PC-3 (cell line): Measurements from ENCODE around the gene DMTF1. TPM values are rescaled to one million over a fixed set of nuclear protein-coding genes. Genes with fewer than 3 reads are reported as not detected.

ENCODE experiments used
- ATAC-seq: fragments of 200-7000 bp; cut with Tn5 transposase; 2 replicates; pipeline ENCODE4 v1.9.1; 2020; ENCODE audit warnings: mild to moderate bottlenecking, moderate library complexity
- BruUV-seq: library from RNA; stranded (reverse); fragments of 400-500 nt; replicated peaks from 2 replicates; lab custom pipeline; 2021; lab: Mats Ljungman, UMichigan
- CTCF ChIA-PET: fragments of 300-600 bp; sonication (Branson Sonifier 250); formaldehyde crosslinking; loops from one replicate; lab custom pipeline; 2022; ENCODE audit warnings: antibody characterized with exemption; lab: Charles Lee
- POLR2A ChIA-PET: fragments of 300-600 bp; sonication (Branson Sonifier 250); formaldehyde crosslinking; loops from one replicate; lab custom pipeline; 2022; ENCODE audit warnings: antibody characterized with exemption; ENCODE audit not compliant: unreplicated experiment; lab: Charles Lee
- DNase-seq: peaks from one replicate; pipeline ENCODE4 v3.0.0-alpha.2; 2015
- H2AFZ ChIP-seq: fragments of 300-600 bp; sonication (generic); 2 replicates; pipeline ENCODE4 v1.6.0; 2016; ENCODE audit warnings: antibody characterized with exemption, low read length
- H3F3A ChIP-seq: fragments of 300-600 bp; sonication (generic); one replicate; pipeline ENCODE4 v1.6.0; 2017; ENCODE audit warnings: antibody characterized with exemption, low read length, control low read depth, mild to moderate bottlenecking; ENCODE audit not compliant: unreplicated experiment
- H3K27ac ChIP-seq: fragments of 300-600 bp; sonication (generic); 2 replicates; pipeline ENCODE4 v1.5.1; 2016; ENCODE audit warnings: mild to moderate bottlenecking, low read length
- H3K27me3 ChIP-seq: fragments of 300-600 bp; sonication (generic); 2 replicates; pipeline ENCODE4 v1.6.1; 2016; ENCODE audit warnings: low read length, mixed read lengths
- H3K36me3 ChIP-seq: fragments of 300-600 bp; sonication (generic); 2 replicates; pipeline ENCODE4 v1.6.1; 2016; ENCODE audit warnings: low read depth, mixed run types, low read length, mixed read lengths
- H3K4me1 ChIP-seq: fragments of 300-600 bp; sonication (generic); 2 replicates; pipeline ENCODE4 v1.5.1; 2016; ENCODE audit warnings: low read length; ENCODE audit not compliant: insufficient read depth
- H3K4me2 ChIP-seq: fragments of 300-600 bp; sonication (generic); 2 replicates; pipeline ENCODE4 v1.6.0; 2016; ENCODE audit warnings: low read length
- H3K4me3 ChIP-seq: fragments of 300-600 bp; sonication (generic); 2 replicates; pipeline ENCODE4 v1.5.1; 2016; ENCODE audit warnings: mild to moderate bottlenecking, low read length, mixed read lengths
- H3K79me2 ChIP-seq: fragments of 300-600 bp; sonication (generic); 2 replicates; pipeline ENCODE4 v1.6.1; 2017; ENCODE audit warnings: low read length, mixed read lengths
- H3K9ac ChIP-seq: fragments of 300-600 bp; sonication (generic); 2 replicates; pipeline ENCODE4 v1.6.0; 2016; ENCODE audit warnings: mild to moderate bottlenecking, low read length
- H3K9me2 ChIP-seq: fragments of 300-600 bp; sonication (generic); replicated peaks from 2 replicates; pipeline ENCODE4 v1.6.1; 2016; ENCODE audit warnings: mixed run types, low read length, mixed read lengths
- H3K9me3 ChIP-seq: fragments of 300-600 bp; sonication (generic); 2 replicates; pipeline ENCODE4 v1.6.1; 2016; ENCODE audit warnings: low read length, mixed read lengths
- H4K20me1 ChIP-seq: fragments of 300-600 bp; sonication (generic); 2 replicates; pipeline ENCODE4 v1.6.1; 2016; ENCODE audit warnings: low read length, mixed read lengths
- EZH2 ChIP-seq: fragments of 300-600 bp; sonication (generic); IDR thresholded peaks from one replicate; pipeline ENCODE4 v1.6.1; 2017; ENCODE audit warnings: antibody characterized with exemption, mild to moderate bottlenecking, low read length; ENCODE audit not compliant: unreplicated experiment
- EZH2phosphoT487 ChIP-seq: fragments of 300-600 bp; sonication (generic); IDR thresholded peaks from 2 replicates; pipeline ENCODE4 v1.6.1; 2018; ENCODE audit warnings: mild to moderate bottlenecking, antibody characterized with exemption, low read length, borderline replicate concordance
- intact Hi-C: fragments of 100-400 bp; cut with micrococcal nuclease; formaldehyde crosslinking; loops from 2 replicates; pipeline ENCODE4 v1.9.0; 2023
- total RNA-seq: library from RNA; depleted of rRNA; stranded (reverse); fragments of >200 nt; gene quantifications from 2 replicates; pipeline ENCODE4 v1.2.3, GENCODE V29; 2014
- TF ChIP-seq, protein P1 (sequence below): fragments of 300-600 bp; sonication (generic); conservative IDR thresholded peaks from 2 replicates; pipeline ENCODE4 v1.5.1; 2017; ENCODE audit warnings: antibody characterized with exemption, low read depth, mild to moderate bottlenecking, low read length

Gene DMTF1
- total RNA-seq, 1 experiment from 2014 or later = 43.6 TPM

DNA sequence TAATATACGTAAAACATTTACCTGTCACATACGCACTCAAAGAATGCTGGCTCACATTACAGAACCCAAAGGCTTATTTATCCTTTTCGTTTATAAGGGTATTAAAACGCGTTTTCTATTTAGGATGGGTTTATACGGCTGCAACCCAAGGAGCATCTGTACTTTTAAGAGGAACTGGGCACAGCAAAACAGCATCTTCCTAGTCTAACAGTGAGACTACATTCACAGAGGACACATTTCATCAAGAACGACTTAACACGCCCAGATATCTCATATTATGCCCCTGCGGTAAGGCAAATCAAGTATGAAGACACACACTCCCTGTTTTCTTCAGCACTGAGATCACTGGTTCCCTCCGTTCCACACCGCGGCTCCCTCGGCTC, 533 bp upstream of the DMTF1 start:
- intact Hi-C loops = loop anchor here (1.0 to 5.0 kb wide), 2 partner anchors 86 to 219 kb away; no protein-coding TSS in a partner anchor
- peak overlapping the region; percentile 90 for H2AFZ ChIP-seq
- H3K4me3 ChIP-seq = peak overlapping the region; percentile 97
- peak overlapping the region; percentile 88 for H3K4me2 ChIP-seq
- H3K4me1 ChIP-seq = peaks cover 34% of the 10 kb centered on the region
- H3K9ac ChIP-seq = peak overlapping the region; percentile 95
- no peaks in the 10 kb centered on the region for H3K27me3 ChIP-seq
- H3K79me2 ChIP-seq = peaks cover 41% of the 10 kb centered on the region
- H3K9me2 ChIP-seq = no peaks in the 10 kb centered on the region
- H3K27ac ChIP-seq = peak overlapping the region; percentile 91
- TF ChIP-seq EZH2phosphoT487 (no peak), EZH2 (no peak)
- TF ChIP-seq, protein P1, sequence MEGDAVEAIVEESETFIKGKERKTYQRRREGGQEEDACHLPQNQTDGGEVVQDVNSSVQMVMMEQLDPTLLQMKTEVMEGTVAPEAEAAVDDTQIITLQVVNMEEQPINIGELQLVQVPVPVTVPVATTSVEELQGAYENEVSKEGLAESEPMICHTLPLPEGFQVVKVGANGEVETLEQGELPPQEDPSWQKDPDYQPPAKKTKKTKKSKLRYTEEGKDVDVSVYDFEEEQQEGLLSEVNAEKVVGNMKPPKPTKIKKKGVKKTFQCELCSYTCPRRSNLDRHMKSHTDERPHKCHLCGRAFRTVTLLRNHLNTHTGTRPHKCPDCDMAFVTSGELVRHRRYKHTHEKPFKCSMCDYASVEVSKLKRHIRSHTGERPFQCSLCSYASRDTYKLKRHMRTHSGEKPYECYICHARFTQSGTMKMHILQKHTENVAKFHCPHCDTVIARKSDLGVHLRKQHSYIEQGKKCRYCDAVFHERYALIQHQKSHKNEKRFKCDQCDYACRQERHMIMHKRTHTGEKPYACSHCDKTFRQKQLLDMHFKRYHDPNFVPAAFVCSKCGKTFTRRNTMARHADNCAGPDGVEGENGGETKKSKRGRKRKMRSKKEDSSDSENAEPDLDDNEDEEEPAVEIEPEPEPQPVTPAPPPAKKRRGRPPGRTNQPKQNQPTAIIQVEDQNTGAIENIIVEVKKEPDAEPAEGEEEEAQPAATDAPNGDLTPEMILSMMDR = no peak
- peaks cover 35% of the 10 kb centered on the region for H4K20me1 ChIP-seq
- H3F3A ChIP-seq = no peaks in the 10 kb centered on the region
- DNase-seq (no peak), ATAC-seq (peak; percentile 40)
- POLR2A ChIA-PET = interaction anchor here (0.6 to 1.0 kb wide), 5 partner anchors 76 to 358 kb away, joined by 3 to 13 read pairs (median 4); partner anchors contain the start of gene ELAPOR2
- BruUV-seq = TSS peak; percentile 91
- no peaks in the 10 kb centered on the region for H3K36me3 ChIP-seq
- CTCF ChIA-PET = no interaction called here
- H3K9me3 ChIP-seq = no peaks in the 10 kb centered on the region

DNA sequence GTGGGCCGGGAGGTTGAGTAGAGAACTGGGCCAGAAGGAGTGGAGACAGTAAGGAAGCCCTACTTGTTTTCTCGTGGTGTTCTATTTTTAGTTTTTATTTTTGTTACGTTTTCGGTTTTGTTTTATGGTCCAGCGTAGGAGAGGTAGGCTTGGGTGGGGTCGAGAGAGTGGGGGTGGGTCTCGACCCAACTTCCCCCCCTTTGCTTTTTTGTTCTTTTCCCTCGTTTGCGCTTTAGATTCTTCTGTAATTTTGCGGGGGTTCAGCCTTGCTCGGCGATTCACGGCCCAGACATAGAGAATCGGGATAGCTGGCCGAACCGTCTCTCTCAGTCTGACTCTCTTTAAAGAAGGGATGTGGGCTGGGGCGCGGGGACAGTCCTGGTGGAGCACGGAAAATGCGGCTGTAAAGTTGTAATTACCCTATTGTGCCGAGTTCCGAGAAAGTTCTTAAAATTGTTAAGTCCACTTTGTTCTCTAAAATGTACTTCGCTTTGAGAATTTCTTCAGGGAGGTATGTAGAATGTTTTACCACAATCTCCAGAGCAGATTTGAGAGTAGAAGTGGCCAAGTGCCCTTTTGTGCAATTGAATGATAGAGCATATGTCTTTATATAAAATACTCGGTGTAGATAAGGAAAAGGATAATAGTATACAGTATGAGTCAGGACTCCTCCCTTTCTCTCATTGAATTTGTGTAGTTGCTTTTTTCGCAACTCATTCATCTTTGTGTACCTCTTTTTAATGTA, 816 bp downstream of the DMTF1 start:
- ChIA-PET POLR2A (interaction anchor here (0.5 kb wide), 3 partner anchors 20 to 671 kb away, joined by 3 to 4 read pairs (median 4); no protein-coding TSS in a partner anchor), CTCF (interaction anchor here (0.6 to 0.7 kb wide), 3 partner anchors 66 to 213 kb away, joined by 3 to 4 read pairs (median 3); partner anchors contain the start of gene ELAPOR2)
- Histone ChIP-seq H3K27ac (peak overlapping the region; percentile 91), H3F3A (no peaks in the 10 kb centered on the region), H3K9ac (peak overlapping the region; percentile 95), H3K27me3 (no peaks in the 10 kb centered on the region), H3K4me2 (peak overlapping the region; percentile 88), H3K36me3 (no peaks in the 10 kb centered on the region), H2AFZ (peak overlapping the region; percentile 90), H4K20me1 (peaks cover 47% of the 10 kb centered on the region), H3K9me2 (no peaks in the 10 kb centered on the region), H3K9me3 (no peaks in the 10 kb centered on the region), H3K4me1 (peaks cover 34% of the 10 kb centered on the region), H3K79me2 (peaks cover 55% of the 10 kb centered on the region), H3K4me3 (peak overlapping the region; percentile 97)
- TF ChIP-seq, protein P1 = no peak
- TF ChIP-seq EZH2phosphoT487 = no peak
- intact Hi-C loops = loop anchor here (1.0 to 5.0 kb wide), 3 partner anchors 66 to 221 kb away; partner anchors contain the start of gene TMEM243
- BruUV-seq = TSS peak; percentile 55
- DNase-seq (peak; percentile 11), ATAC-seq (peak; percentile 9)
